GM10248 (cell line): ENCODE measurements around the gene AMOTL2.
A peak's percentile ranks its signal among the peaks of the same experiment; 100 is the strongest.

Experiments used
- CTCF ChIA-PET: fragments of 300-600 bp; sonication (Branson Sonifier 250); formaldehyde crosslinking; extraction: SDS; loops from one replicate; lab custom pipeline; 2021; ENCODE audit warnings: antibody characterized with exemption; lab: Yijun Ruan, JAX
- POLR2A ChIA-PET: fragments of 350-650 bp; sonication (Branson Sonifier 250); formaldehyde crosslinking; extraction: SDS; loops from one replicate; lab custom pipeline; 2020; ENCODE audit warnings: antibody characterized with exemption; lab: Yijun Ruan, JAX
- DNase-seq: peaks from one replicate; pipeline ENCODE4 v3.0.0; 2012; ENCODE audit errors: extremely low spot score
- TF ChIP-seq, protein P1 (sequence below): IDR thresholded peaks from 2 replicates; pipeline ENCODE4 v1.5.1; 2012; ENCODE audit warnings: mild to moderate bottlenecking, low read depth; ENCODE audit errors: extremely low read depth, missing control alignments, control extremely low read depth

AMOTL2 gene

GRCh38 chr3:134374105-134374790, at the start of gene AMOTL2:
TSS of gene AMOTL2 (minus strand) at chr3:134374447. CDS start at chr3:134371433, 3,014 bp downstream.
- ChIA-PET POLR2A (no interaction called here), CTCF (interaction anchor here (1.1 kb wide), 1 partner anchor 111 kb away, joined by 3 read pairs; the partner anchor contains the start of genes ANAPC13 and CEP63)
- DNase-seq, result peak; percentile 62
- TF ChIP-seq, protein P1, sequence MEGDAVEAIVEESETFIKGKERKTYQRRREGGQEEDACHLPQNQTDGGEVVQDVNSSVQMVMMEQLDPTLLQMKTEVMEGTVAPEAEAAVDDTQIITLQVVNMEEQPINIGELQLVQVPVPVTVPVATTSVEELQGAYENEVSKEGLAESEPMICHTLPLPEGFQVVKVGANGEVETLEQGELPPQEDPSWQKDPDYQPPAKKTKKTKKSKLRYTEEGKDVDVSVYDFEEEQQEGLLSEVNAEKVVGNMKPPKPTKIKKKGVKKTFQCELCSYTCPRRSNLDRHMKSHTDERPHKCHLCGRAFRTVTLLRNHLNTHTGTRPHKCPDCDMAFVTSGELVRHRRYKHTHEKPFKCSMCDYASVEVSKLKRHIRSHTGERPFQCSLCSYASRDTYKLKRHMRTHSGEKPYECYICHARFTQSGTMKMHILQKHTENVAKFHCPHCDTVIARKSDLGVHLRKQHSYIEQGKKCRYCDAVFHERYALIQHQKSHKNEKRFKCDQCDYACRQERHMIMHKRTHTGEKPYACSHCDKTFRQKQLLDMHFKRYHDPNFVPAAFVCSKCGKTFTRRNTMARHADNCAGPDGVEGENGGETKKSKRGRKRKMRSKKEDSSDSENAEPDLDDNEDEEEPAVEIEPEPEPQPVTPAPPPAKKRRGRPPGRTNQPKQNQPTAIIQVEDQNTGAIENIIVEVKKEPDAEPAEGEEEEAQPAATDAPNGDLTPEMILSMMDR, result no peak

DNA sequence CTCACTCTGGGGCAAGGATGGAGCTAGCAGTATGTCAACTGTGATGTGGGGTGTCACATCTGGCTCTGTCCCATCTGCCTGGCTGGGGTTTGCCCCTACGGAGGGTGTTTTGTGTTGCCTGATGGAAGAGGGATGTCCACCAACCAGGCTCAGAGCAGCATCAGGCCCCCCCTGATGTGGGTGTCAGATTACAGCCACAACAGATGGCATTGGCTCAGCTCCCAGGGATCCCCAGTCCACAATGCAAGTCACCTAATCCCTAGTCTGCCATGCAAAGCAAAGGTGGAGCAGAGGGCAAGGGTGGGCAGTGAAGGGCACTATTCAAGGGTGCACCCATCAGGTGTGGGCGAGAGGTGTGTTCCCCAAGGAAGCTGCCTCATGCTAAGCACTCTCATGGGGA, 48.9 kb upstream of the AMOTL2 start:
- ChIA-PET POLR2A (no interaction called here), CTCF (interaction anchor here (1.2 to 1.4 kb wide), 2 partner anchors 10 to 84 kb away, joined by 3 to 4 read pairs; no protein-coding TSS in a partner anchor)
- TF ChIP-seq, protein P1, result no peak
- no peak for DNase-seq

GRCh38 chr3:134419960-134420321, 45.7 kb upstream of the AMOTL2 start:
- no peak for DNase-seq
- ChIA-PET POLR2A (no interaction called here), CTCF (interaction anchor here (0.9 kb wide), 1 partner anchor 9 kb away, joined by 3 read pairs; no protein-coding TSS in a partner anchor)
- TF ChIP-seq, protein P1, result no peak

DNA sequence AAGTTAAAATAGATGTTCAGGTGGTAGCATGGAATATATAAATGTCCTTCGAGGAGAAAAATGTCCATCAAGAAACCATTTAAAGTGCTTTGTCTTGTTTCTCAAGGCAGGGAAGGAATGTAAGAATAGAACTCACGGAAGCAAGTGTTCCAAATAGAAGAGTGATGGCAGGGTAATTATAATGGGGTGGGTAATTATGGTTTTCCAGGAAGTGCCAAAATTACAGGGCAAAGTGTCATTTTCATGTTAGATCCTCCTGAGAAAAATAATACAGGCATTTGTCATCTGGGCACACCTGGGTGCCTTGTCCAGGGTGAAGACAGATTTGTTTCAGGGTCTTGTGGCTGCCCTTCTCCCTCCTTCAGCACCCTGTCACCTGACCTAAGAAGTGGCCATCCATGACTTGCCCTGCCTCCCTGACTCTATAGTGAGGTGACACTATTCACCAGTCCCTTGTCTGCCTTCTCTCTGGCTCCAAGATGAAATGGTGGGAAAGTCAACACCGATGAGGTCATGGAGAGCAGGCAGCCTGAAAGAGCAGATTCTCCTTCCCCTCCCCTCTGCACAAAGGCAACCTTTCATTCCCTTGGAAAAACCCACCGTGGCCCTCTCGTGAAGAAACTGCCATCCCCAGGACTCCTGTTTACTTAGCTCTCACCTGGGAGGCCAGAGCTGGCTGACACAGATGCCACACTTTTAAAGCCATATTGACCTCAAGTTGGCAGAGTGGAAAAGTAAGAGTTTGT, 45.1 kb upstream of the AMOTL2 start:
- DNase-seq, result no peak
- POLR2A ChIA-PET, result no interaction called here
- CTCF ChIA-PET, result interaction anchor here (0.9 kb wide), 1 partner anchor 9 kb away, joined by 3 read pairs; no protein-coding TSS in a partner anchor
- TF ChIP-seq, protein P1, result no peak

- TF ChIP-seq, protein P1, result no peak
- no peak for DNase-seq
- POLR2A ChIA-PET, result no interaction called here
- CTCF ChIA-PET, result no interaction called here
These were observed 34.8 kb upstream of the AMOTL2 start for GRCh38 chr3:134409041-134409440.

DNA sequence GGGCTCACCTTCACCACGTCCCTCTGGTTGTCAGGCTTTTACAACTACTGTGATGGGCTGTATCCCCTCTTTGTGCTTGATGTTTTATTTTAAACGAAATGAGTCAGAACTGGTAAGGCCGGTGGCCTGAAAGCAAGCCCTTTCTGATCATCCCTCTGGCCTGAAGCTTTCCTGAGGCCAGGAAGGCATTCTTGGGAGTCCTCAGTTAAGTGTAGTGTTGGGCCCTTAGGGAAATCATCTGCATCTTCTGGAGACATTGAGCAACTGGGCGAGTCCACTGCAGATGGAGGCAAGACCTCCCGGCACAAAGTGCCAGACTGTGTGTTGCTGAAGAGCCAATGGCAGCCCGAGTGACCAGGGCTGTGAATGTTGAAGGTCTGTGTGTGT, 33.0 kb upstream of the AMOTL2 start:
- CTCF ChIA-PET, result no interaction called here
- no peak for DNase-seq
- POLR2A ChIA-PET, result no interaction called here
- TF ChIP-seq, protein P1, result no peak
